ENCODE measurements around the gene MASP2.

DNA sequence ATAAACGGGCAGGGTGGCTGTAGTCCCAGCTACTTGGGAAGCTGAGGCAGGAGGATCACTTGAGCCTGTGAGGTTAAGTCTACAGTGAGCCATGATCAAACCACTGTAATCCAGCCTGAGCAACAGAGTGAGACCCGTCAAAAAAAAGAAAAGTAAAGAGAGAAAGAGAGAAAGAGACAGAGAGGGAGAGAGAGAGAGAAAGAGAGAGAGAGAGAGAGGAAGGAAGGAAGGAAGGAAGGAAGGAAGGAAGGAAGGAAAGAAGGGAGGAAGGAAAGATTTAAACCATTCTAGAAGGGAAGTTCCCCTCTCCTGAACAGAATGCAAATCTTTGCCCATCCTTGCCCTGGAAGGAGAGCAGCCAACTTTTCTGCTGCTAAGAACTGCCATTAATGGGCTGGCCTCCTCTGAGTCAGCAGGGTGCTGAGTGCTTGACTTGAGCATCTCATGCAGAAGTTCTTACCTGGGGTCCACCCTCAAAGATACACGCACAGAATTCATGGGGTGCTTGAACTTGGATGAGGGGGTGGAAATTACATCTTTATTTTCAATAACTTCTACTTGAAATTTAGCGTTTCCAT is 59.1 kb downstream of the MASP2 start:
- TF ChIP-seq POLR2A (IDR thresholded peaks at IDR 0.05; ENCODE audit: low read depth, low read length) (no peak), POLR2AphosphoS5 (IDR thresholded peaks at IDR 0.05; ENCODE audit: low read depth, low read length) (no peak), POU2F2 (IDR thresholded peaks at IDR 0.05; ENCODE audit: low read depth, low read length) (no peak), TAF1 (IDR thresholded peaks at IDR 0.05; ENCODE audit: low read depth, low read length) (no peak), SPI1 (IDR thresholded peaks at IDR 0.05; ENCODE audit: low read depth, low read length) (no peak), PAX5 (IDR thresholded peaks at IDR 0.05; ENCODE audit: insufficient read depth, low read length, severe bottlenecking) (no peak)

Measured in GM12891 (cell line).